Body of pancreas (tissue), 4 donors: Measurements from ENCODE around the gene PFN3. TPM values are rescaled to one million over a fixed set of nuclear protein-coding genes. Genes with fewer than 3 reads are reported as not detected.
"Not testable (repeated sequence)": the region's sequence is repeated elsewhere in the genome, so short reads cannot be mapped to it uniquely, and the experiment has no call there.

ENCODE experiments used
- ATAC-seq: fragments of 150-250 bp; one replicate; pipeline ENCODE4 v1.9.1; 2016
- DNase-seq, 4 donors: peaks; one replicate each; pipeline ENCODE4 v3.0.0-alpha.2; 2019
- H3K27ac ChIP-seq, 4 donors: fragments of 200-600 bp; sonication (generic); 1 replicate in 3 of 4; 2 replicates in 1 of 4; pipeline versions ENCODE4 v1.5.1 to v1.6.1; 2016 to 2019; ENCODE audit warnings: mild to moderate bottlenecking in 1 of 4, mixed read lengths in 1 of 4, moderate library complexity in 1 of 4
- H3K27me3 ChIP-seq, 2 donors: fragments of 200-600 bp; sonication (generic); one replicate each; pipeline ENCODE4 v1.6.0; 2016; ENCODE audit warnings: mild to moderate bottlenecking in 1 of 2
- H3K36me3 ChIP-seq, 2 donors: fragments of 200-600 bp; sonication (generic); replicated peaks in 1 of 2; 2 replicates each; pipeline ENCODE4 v1.5.1; 2016; ENCODE audit warnings: low read depth in 2 of 2; ENCODE audit not compliant: insufficient read depth in 1 of 2
- H3K4me1 ChIP-seq: fragments of 200-600 bp; sonication (generic); one replicate; pipeline ENCODE4 v1.6.0; 2016
- H3K4me3 ChIP-seq, 2 donors: fragments of 200-600 bp; sonication (generic); 1 replicate in 1 of 2; 2 replicates in 1 of 2; pipeline ENCODE4 v1.5.1; 2016 to 2019
- H3K9me3 ChIP-seq, 3 donors: fragments of 200-600 bp; sonication (generic); 1 replicate in 2 of 3; 2 replicates in 1 of 3; pipeline ENCODE4 v1.5.1; 2016
- POLR2A ChIP-seq, 3 donors: fragments of 450-650 bp; IDR thresholded peaks; one replicate each; pipeline ENCODE4 v1.6.1; 2016; ENCODE audit warnings: antibody characterized with exemption in 3 of 3, mild to moderate bottlenecking in 2 of 3
- WGBS, 2 donors: methylation state at CpG; one replicate each; pipeline ENCODE4 v1.1.5; 2017; 5-methylcytosine and 5-hydroxymethylcytosine counted together
- intact Hi-C: fragments of 100-400 bp; cut with DNase I; formaldehyde crosslinking; loops from one replicate; pipeline ENCODE4 v1.15.1; 2023
- total RNA-seq, 2 donors: library from RNA; depleted of rRNA; stranded (reverse); fragments of >200 nt; gene quantifications; one replicate each; pipeline ENCODE4 v1.1.0, GENCODE V29; 2016
- TF ChIP-seq, protein P1 (sequence below), 7 experiments: fragments of 450-650 bp in 4 of 7; fragments of 200-600 bp in 3 of 7; sonication (generic) in 3 of 7; IDR thresholded peaks; one replicate each; pipeline ENCODE4 v1.5.1; 2016 to 2019; ENCODE audit warnings: antibody characterized with exemption in 7 of 7

PFN3 gene
- total RNA-seq, 2 donors from 2014 or later = not detected

DNA sequence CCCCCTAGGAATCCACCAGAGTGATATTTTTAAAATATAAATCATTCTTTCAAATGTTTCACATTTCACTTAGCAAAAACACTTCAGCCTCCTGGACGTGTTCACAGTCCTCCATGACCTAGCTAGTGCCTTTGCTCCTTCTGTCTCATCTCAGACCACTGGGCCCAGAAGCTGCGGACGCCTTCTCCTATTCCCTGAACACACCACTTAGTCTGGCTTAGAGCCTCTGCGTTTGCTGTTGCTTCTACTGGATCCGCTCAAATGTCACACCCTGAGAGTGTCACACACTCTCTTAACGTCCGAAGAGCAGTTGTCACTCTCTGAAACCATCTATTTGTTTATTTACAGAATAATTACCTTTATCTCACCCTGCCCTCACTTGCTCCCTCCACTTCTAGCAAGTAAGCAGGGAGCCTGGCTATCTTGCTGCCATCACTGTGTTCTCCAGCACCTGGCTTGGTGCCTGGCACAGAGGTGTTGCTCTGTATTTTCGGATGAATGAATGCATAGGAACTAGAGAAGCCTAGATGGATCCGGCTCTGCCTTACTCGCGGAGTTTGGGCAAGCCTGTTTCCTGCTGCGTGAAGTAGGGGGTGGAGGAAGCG, 24.8 kb upstream of the PFN3 start:
- Histone ChIP-seq H3K36me3 (no peaks in the 10 kb centered on the region), H3K4me1 (peaks cover 23% of the 10 kb centered on the region), H3K9me3 (no peaks in the 10 kb centered on the region), H3K27ac (peak overlapping the region; percentile 81 to 96 (median 93)), H3K27me3 (no peaks in the 10 kb centered on the region), H3K4me3 (no peak overlapping the region)
- 37 to 46% methylated on average over 13 of the region's 13 CpGs for WGBS, 2 donors
- peak in 1 of 4 donors; percentile 17 for DNase-seq
- intact Hi-C loops = no loop called here
- no peak for TF ChIP-seq POLR2A (IDR thresholded peaks at IDR 0.05)
- TF ChIP-seq, protein P1, sequence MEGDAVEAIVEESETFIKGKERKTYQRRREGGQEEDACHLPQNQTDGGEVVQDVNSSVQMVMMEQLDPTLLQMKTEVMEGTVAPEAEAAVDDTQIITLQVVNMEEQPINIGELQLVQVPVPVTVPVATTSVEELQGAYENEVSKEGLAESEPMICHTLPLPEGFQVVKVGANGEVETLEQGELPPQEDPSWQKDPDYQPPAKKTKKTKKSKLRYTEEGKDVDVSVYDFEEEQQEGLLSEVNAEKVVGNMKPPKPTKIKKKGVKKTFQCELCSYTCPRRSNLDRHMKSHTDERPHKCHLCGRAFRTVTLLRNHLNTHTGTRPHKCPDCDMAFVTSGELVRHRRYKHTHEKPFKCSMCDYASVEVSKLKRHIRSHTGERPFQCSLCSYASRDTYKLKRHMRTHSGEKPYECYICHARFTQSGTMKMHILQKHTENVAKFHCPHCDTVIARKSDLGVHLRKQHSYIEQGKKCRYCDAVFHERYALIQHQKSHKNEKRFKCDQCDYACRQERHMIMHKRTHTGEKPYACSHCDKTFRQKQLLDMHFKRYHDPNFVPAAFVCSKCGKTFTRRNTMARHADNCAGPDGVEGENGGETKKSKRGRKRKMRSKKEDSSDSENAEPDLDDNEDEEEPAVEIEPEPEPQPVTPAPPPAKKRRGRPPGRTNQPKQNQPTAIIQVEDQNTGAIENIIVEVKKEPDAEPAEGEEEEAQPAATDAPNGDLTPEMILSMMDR (IDR thresholded peaks at IDR 0.05) = no peak
- no peak for ATAC-seq

DNA sequence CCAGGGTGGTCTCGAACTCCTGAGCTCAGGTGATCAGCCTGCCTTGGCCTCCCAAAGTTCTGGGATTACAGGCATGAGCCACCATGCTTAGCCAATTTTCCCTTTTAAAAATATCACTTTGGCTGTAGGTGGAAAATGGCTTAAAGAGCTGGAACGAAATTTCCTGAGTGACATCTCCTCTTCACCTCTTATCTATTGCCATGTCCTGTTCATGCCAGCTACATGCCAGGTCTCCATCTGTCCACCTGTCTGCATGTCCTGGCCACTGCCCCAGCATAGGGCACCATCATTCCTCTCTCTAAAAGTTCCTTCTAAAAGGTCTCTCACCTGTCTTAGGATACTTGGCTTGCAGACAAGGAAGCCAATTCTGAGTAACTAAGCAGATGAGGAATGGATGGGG, 23.2 kb upstream of the PFN3 start:
- no peak for TF ChIP-seq POLR2A (IDR thresholded peaks at IDR 0.05)
- TF ChIP-seq, protein P1 (IDR thresholded peaks at IDR 0.05) = no peak
- peaks cover 23% of the 10 kb centered on the region for H3K4me1 ChIP-seq
- H3K4me3 ChIP-seq = no peak overlapping the region
- DNase-seq (no peak), ATAC-seq (no peak)
- no peaks in the 10 kb centered on the region for H3K27me3 ChIP-seq
- 59 to 62% methylated on average over 2 of the region's 2 CpGs for WGBS, 2 donors
- H3K36me3 ChIP-seq = no peaks in the 10 kb centered on the region
- no peak overlapping the region for H3K27ac ChIP-seq
- no peaks in the 10 kb centered on the region for H3K9me3 ChIP-seq
- intact Hi-C loops = no loop called here

DNA sequence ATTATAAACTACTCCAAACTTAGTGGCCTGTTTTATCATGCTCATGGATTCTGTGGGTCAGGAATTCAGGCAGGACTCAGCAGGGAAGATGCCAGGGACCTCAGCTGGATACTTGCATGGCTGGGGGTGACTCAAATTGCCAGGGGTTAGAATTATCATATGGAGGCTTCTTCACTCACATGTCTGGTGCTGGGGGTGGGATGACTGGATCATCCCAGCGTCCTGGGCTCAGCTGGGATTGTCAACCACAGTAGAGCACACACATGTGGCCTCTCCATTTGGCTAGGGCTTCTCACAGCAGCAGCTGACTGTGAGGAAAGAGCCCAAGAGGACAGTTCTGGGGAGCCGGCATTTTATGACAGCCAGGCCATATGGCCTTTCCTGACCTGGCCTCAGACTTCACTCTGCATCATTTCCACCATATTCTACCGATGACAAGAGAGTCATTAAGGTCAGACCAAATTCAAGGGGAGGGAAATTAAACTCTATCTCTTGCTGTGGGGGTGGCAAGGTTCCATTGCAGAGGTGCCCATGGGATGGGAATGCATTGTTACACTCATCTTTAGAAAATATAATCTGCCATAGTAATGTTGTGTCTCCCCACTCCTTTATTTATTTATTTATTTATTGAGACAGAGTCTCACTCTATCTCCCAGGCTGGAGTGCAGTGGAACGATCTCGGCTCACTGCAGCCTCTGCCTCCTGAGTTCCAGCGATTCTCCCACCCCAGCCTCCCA, 20.8 kb upstream of the PFN3 start:
- ATAC-seq = no peak
- no peak overlapping the region for H3K4me3 ChIP-seq
- no peaks in the 10 kb centered on the region for H3K27me3 ChIP-seq
- 71 to 77% methylated on average over 6 of the region's 6 CpGs for WGBS, 2 donors
- intact Hi-C loops = no loop called here
- no peak overlapping the region for H3K27ac ChIP-seq
- H3K36me3 ChIP-seq = no peaks in the 10 kb centered on the region
- peaks cover 6% of the 10 kb centered on the region for H3K4me1 ChIP-seq
- DNase-seq = no peak
- no peaks in the 10 kb centered on the region for H3K9me3 ChIP-seq
- TF ChIP-seq, protein P1 (IDR thresholded peaks at IDR 0.05) = no peak
- TF ChIP-seq POLR2A (IDR thresholded peaks at IDR 0.05) = no peak

DNA sequence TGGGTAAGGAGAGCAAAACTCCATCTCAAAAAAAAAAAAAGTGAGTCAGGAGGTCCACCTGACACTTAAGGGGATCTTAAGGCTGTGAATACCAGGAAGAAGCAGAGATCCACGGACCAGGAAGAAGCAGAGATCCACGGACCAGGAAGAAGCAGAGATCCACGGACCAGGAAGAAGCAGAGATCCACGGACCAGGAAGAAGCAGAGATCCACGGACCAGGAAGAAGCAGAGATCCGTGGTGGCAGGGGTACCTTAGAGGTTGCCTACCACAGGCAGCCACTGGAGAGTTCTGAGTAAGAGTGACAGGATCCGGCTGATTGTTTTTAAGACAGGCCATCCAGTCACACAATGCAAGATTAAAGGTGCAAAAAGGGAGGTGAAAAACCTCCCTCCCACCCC, 20.0 kb upstream of the PFN3 start:
- 50 to 56% methylated on average over 7 of the region's 7 CpGs for WGBS, 2 donors
- H3K4me3 ChIP-seq, H3K9me3 ChIP-seq, ATAC-seq, H3K4me1 ChIP-seq, H3K27me3 ChIP-seq, intact Hi-C loops, H3K27ac ChIP-seq, DNase-seq, H3K36me3 ChIP-seq: not testable (repeated sequence)

DNA sequence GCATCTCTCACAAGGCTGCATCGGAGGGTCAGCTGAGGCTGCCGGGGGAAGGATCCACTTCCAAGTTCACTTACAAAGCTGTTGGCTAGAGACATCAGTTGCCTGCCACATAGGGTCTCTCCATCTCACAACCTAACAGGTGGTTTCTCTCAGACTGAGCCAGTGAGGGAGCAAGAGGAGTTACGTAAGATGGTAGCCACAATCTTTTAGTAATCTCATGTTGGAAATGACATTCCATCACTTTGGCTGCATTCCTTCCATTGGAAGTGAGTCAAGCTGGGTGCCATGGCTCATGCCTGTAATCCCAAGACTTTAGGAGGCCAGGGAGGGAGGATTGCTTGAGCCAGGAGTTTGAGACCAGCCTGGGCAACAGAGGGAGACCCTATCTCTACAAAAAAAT, 18.6 kb upstream of the PFN3 start:
- no peak for DNase-seq
- no peaks in the 10 kb centered on the region for H3K4me1 ChIP-seq
- WGBS, 2 donors = 77 to 78% methylated on average over 3 of the region's 3 CpGs
- H3K27ac ChIP-seq = no peak overlapping the region
- no peaks in the 10 kb centered on the region for H3K27me3 ChIP-seq
- intact Hi-C loops = no loop called here
- no peaks in the 10 kb centered on the region for H3K36me3 ChIP-seq
- no peak for ATAC-seq
- H3K9me3 ChIP-seq = no peaks in the 10 kb centered on the region
- TF ChIP-seq, protein P1 (IDR thresholded peaks at IDR 0.05) = no peak
- no peak for TF ChIP-seq POLR2A (IDR thresholded peaks at IDR 0.05)
- H3K4me3 ChIP-seq = no peak overlapping the region

DNA sequence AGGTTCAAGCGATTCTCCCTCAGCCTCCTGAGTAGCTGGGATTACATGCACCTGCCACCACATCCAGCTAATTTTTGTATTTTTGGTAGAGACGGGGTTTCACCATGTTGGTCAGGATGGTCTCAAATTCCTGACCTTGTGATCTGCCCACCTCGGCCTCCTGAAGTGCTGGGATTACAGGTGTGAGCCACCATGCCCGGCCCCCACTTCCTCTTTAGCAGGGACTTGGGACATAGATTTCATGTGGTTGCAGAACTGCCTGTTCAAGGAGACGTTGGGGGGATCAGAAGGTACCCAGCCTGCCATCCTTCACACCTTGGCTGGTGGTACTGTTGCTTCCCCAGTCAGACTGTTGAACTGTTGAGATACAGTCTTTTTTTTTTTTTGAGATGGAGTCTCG, 16.6 kb upstream of the PFN3 start:
- intact Hi-C loops, H3K27me3 ChIP-seq, H3K4me1 ChIP-seq, DNase-seq, H3K27ac ChIP-seq, H3K36me3 ChIP-seq, H3K9me3 ChIP-seq, H3K4me3 ChIP-seq, ATAC-seq: not testable (repeated sequence)
- WGBS, 2 donors = 69 to 74% methylated on average over 6 of the region's 6 CpGs
